ENCODE measurements around the gene SYT13.

GRCh38 chr11:45331839-45332238, 45.7 kb upstream of the SYT13 start:
- TF ChIP-seq, protein P1, sequence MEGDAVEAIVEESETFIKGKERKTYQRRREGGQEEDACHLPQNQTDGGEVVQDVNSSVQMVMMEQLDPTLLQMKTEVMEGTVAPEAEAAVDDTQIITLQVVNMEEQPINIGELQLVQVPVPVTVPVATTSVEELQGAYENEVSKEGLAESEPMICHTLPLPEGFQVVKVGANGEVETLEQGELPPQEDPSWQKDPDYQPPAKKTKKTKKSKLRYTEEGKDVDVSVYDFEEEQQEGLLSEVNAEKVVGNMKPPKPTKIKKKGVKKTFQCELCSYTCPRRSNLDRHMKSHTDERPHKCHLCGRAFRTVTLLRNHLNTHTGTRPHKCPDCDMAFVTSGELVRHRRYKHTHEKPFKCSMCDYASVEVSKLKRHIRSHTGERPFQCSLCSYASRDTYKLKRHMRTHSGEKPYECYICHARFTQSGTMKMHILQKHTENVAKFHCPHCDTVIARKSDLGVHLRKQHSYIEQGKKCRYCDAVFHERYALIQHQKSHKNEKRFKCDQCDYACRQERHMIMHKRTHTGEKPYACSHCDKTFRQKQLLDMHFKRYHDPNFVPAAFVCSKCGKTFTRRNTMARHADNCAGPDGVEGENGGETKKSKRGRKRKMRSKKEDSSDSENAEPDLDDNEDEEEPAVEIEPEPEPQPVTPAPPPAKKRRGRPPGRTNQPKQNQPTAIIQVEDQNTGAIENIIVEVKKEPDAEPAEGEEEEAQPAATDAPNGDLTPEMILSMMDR (IDR thresholded peaks at IDR 0.05; ENCODE audit: borderline replicate concordance, extremely low read depth, low read length, poor library complexity, severe bottlenecking), result no peak
- TF ChIP-seq EZH2 (IDR thresholded peaks at IDR 0.05; ENCODE audit: borderline replicate concordance, low read depth, low read length, severe bottlenecking), result no peak

Data from DND-41 (cell line).